ENCODE data around the gene ADCY10. TPM values are rescaled to one million over a fixed set of nuclear protein-coding genes. Genes with fewer than 3 reads are reported as not detected.

The ADCY10 gene
- total and polyA plus RNA-seq, 9 of the 15 experiments (the other 6 are each of a cell fraction or from before 2014, with no cell fraction given): 0.08 to 0.86 (median 0.22) TPM

GRCh38 chr1:167890400-167890799, 23.5 kb downstream of the ADCY10 start:
- no TSS peak for BruUV-seq (replicated peaks)
- FAIRE-seq (no peak), DNase-seq (ENCODE audit: extremely low read depth in 1 of 4, low spot score in 3 of 4) (no peak), ATAC-seq (no peak)
- in situ Hi-C loops (cut with MboI) (no loop called here), intact Hi-C loops (cut with micrococcal nuclease) (no loop called here)
- H3K9me3 ChIP-seq (replicated peaks; ENCODE audit: control insufficient read depth, insufficient read depth, low read depth, low read length): no peaks in the 10 kb centered on the region
- H4K20me1 ChIP-seq (replicated peaks; ENCODE audit: control insufficient read depth, insufficient read depth, low read length): no peaks in the 10 kb centered on the region
- H3K79me2 ChIP-seq (ENCODE audit: control insufficient read depth, insufficient read depth, low read length): peaks cover 7% of the 10 kb centered on the region; the same call in 2 of the 3 replicates
- no peaks in the 10 kb centered on the region for H3K27me3 ChIP-seq (ENCODE audit: control insufficient read depth in 2 of 2, insufficient read depth in 2 of 2, low read length in 2 of 2)
- ChIA-PET CTCF (ENCODE audit: low intra/inter-chr PET ratio) (no interaction called here), POLR2A (interaction anchor here (1.0 kb wide), 1 partner anchor 12 kb away, joined by 3 read pairs; no protein-coding TSS in a partner anchor)
- H3K36me3 ChIP-seq (ENCODE audit: control insufficient read depth, insufficient read depth, low read length): 0 out of 3 replicates have a peak, but pooled peaks cover under 1% of the 10 kb centered on the region
- no peak overlapping the region for H3K4me2 ChIP-seq (ENCODE audit: insufficient read depth, low read length)
- no peak overlapping the region for H3K4me3 ChIP-seq
- no peaks in the 10 kb centered on the region for H3K9me1 ChIP-seq (ENCODE audit: control insufficient read depth, insufficient read depth, low read length)
- H3K4me1 ChIP-seq (replicated peaks in 1 of 2; ENCODE audit: control insufficient read depth in 2 of 2, insufficient read depth in 2 of 2, low read length in 2 of 2): no peaks in the 10 kb centered on the region
- TF ChIP-seq ZNF143 (CRISPR knock-in tag; IDR thresholded peaks at IDR 0.05) (no peak), KLF13 (tag; IDR thresholded peaks at IDR 0.05; ENCODE audit: borderline replicate concordance, low read depth) (no peak), HNRNPH1 (optimal IDR thresholded peaks at IDR 0.05; ENCODE audit: low read depth, low read length) (no peak), ZNF57 (CRISPR knock-in tag; IDR thresholded peaks at IDR 0.05) (no peak), THRB (CRISPR knock-in tag; conservative IDR thresholded peaks at IDR 0.05) (no peak), ZNF707 (CRISPR knock-in tag; conservative IDR thresholded peaks at IDR 0.05) (no peak), CREB1 (IDR thresholded peaks at IDR 0.05) (no peak), CREB1 (CRISPR knock-in tag; IDR thresholded peaks at IDR 0.05) (no peak), JUND (IDR thresholded peaks at IDR 0.05; ENCODE audit: borderline replicate concordance, low read depth, low read length) (no peak), JUND (tag; IDR thresholded peaks at IDR 0.05; ENCODE audit: borderline replicate concordance, low read depth, low read length) (no peak)
- H2AFZ ChIP-seq (ENCODE audit: low read depth, low read length): no peak overlapping the region
- H3K27ac ChIP-seq (ENCODE audit: extremely low read depth, low read depth, low read length): no peak overlapping the region
- no peak overlapping the region for H3K9ac ChIP-seq (ENCODE audit: insufficient read depth in 1 of 2, low read depth in 2 of 2, low read length in 2 of 2)
